ENCODE results near the gene MCC.

GRCh38 chr5:113434889-113435288 lies 53.4 kb downstream of the MCC start, which contains the start of gene TSSK1B:
- no peak for TF ChIP-seq EZH2 (IDR thresholded peaks at IDR 0.05; ENCODE audit: insufficient read depth, low read length)
- TF ChIP-seq CTCF (IDR thresholded peaks at IDR 0.05; ENCODE audit: insufficient read depth, low read depth, low read length): no peak
